Trophoblast cell (in vitro differentiated cells and primary cell): ENCODE measurements around the gene BCL11A.

ENCODE experiments used
- DNase-seq, 2 donors: peaks; one replicate each; pipeline ENCODE4 v3.0.0-alpha.2; 2016
- H2AFZ ChIP-seq: 2 replicates; pipeline ENCODE4 v1.6.1; 2013; ENCODE audit warnings: low read length, moderate library complexity, mild to moderate bottlenecking; ENCODE audit not compliant: insufficient read depth, poor library complexity
- H2AK5ac ChIP-seq: 2 replicates; pipeline ENCODE4 v1.6.1; 2013; ENCODE audit warnings: mild to moderate bottlenecking, low read length
- H2BK120ac ChIP-seq: 2 replicates; pipeline ENCODE4 v1.6.1; 2013; ENCODE audit warnings: low read length, mild to moderate bottlenecking, moderate library complexity; ENCODE audit not compliant: insufficient read depth, poor library complexity
- H2BK12ac ChIP-seq: 2 replicates; pipeline ENCODE4 v1.6.1; 2013; ENCODE audit warnings: mild to moderate bottlenecking, low read length, moderate library complexity
- H2BK5ac ChIP-seq: 2 replicates; pipeline ENCODE4 v1.6.1; 2013; ENCODE audit warnings: low read length, low read depth, moderate library complexity, mild to moderate bottlenecking; ENCODE audit not compliant: poor library complexity
- H3K14ac ChIP-seq: 2 replicates; pipeline ENCODE4 v1.6.1; 2013; ENCODE audit warnings: mild to moderate bottlenecking, low read length
- H3K18ac ChIP-seq: 2 replicates; pipeline ENCODE4 v1.6.1; 2013; ENCODE audit warnings: mild to moderate bottlenecking, low read length
- H3K23ac ChIP-seq: 2 replicates; pipeline ENCODE4 v1.6.1; 2013; ENCODE audit warnings: low read length
- H3K27ac ChIP-seq: 2 replicates; pipeline ENCODE4 v1.5.1; 2013; ENCODE audit warnings: low read depth, mild to moderate bottlenecking, inconsistent platforms, low read length, moderate library complexity
- H3K27me3 ChIP-seq: 2 replicates; pipeline ENCODE4 v1.6.1; 2013; ENCODE audit warnings: inconsistent platforms, mild to moderate bottlenecking, low read length, moderate library complexity; ENCODE audit not compliant: insufficient read depth
- H3K36me3 ChIP-seq, 2 experiments: 1 replicate in 1 of 2; 2 replicates in 1 of 2; pipeline ENCODE4 v1.6.1; 2013; ENCODE audit warnings: low read length in 2 of 2, mild to moderate bottlenecking in 2 of 2, moderate library complexity in 1 of 2; ENCODE audit not compliant: insufficient read depth in 2 of 2, control insufficient read depth in 1 of 2
- H3K4ac ChIP-seq: 2 replicates; pipeline ENCODE4 v1.6.1; 2013; ENCODE audit warnings: low read depth, mild to moderate bottlenecking, low read length, moderate library complexity
- H3K4me1 ChIP-seq, 2 experiments: 1 replicate in 1 of 2; 2 replicates in 1 of 2; pipeline ENCODE4 v1.6.1; 2013; ENCODE audit warnings: low read length in 2 of 2, mild to moderate bottlenecking in 2 of 2, moderate library complexity in 1 of 2; ENCODE audit not compliant: insufficient read depth in 2 of 2, control insufficient read depth in 1 of 2
- H3K4me2 ChIP-seq: 2 replicates; pipeline ENCODE4 v1.6.1; 2013; ENCODE audit warnings: inconsistent platforms, mild to moderate bottlenecking, low read length, moderate library complexity
- H3K4me3 ChIP-seq: 2 replicates; pipeline ENCODE4 v1.5.1; 2013; ENCODE audit warnings: mild to moderate bottlenecking, low read depth, low read length, inconsistent platforms
- H3K79me1 ChIP-seq: one replicate; pipeline ENCODE4 v1.6.1; 2013; ENCODE audit warnings: low read length
- H3K79me2 ChIP-seq: 2 replicates; pipeline ENCODE4 v1.6.1; 2013; ENCODE audit warnings: low read length, mild to moderate bottlenecking; ENCODE audit not compliant: control insufficient read depth, insufficient read depth, poor library complexity
- H3K9ac ChIP-seq: 2 replicates; pipeline ENCODE4 v1.6.1; 2013; ENCODE audit warnings: mild to moderate bottlenecking, low read length
- H3K9me3 ChIP-seq: 2 replicates; pipeline ENCODE4 v1.6.1; 2013; ENCODE audit warnings: low read depth, mild to moderate bottlenecking, control low read depth, inconsistent platforms, low read length; ENCODE audit not compliant: insufficient read depth
- H4K12ac ChIP-seq: 2 replicates; pipeline ENCODE4 v1.6.1; 2013; ENCODE audit warnings: low read depth, mild to moderate bottlenecking, low read length, moderate library complexity
- H4K8ac ChIP-seq: 2 replicates; pipeline ENCODE4 v1.6.1; 2013; ENCODE audit warnings: low read depth, mild to moderate bottlenecking, low read length, moderate library complexity
- H4K91ac ChIP-seq: one replicate; pipeline ENCODE4 v1.6.1; 2013; ENCODE audit warnings: low read depth, mild to moderate bottlenecking, low read length, moderate library complexity
- WGBS: extraction: QIAGEN DNeasy Blood & Tissue Kit; methylation state at CpG from one replicate; pipeline ENCODE4 v1.1.7; 2013; ENCODE audit warnings: missing lambda C conversion rate; ENCODE audit not compliant: insufficient read length, insufficient coverage; ENCODE audit errors: extremely low coverage; 5-methylcytosine and 5-hydroxymethylcytosine counted together

BCL11A gene

DNA sequence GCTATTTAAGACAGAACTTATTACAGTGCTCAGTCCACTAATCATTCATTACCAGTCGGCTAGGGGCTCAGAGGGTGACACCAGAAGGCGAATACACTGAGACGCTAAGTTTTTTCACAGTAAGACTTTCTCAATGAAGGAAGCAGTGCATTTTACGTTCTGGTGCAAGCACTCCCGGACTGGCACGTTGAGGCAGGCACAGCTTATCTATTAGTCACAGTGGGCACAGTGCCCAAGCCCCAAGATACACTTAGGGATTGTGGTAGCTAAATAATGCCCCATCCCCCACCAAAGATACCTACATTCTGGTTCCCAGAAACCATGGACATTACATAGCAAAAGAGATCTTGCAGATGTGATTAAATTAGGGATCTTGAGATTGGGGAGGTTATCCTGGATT lies 32.6 kb upstream of the BCL11A start:
- Histone ChIP-seq H3K79me2 (peaks cover 2% of the 10 kb centered on the region), H3K27me3 (no peaks in the 10 kb centered on the region), H4K12ac (no peak overlapping the region), H2AFZ (no peak overlapping the region), H3K9me3 (peaks cover 1% of the 10 kb centered on the region), H2BK5ac (no peak overlapping the region), H4K91ac (no peak overlapping the region), H3K27ac (no peak overlapping the region), H3K4me3 (no peak overlapping the region), H3K4ac (no peak overlapping the region), H3K36me3 (no peaks in the 10 kb centered on the region), H4K8ac (no peak overlapping the region), H3K14ac (no peak overlapping the region), H3K4me1 (peaks cover 3 to 4% of the 10 kb centered on the region in 2 experiments), H2BK12ac (no peak overlapping the region), H3K79me1 (peaks cover 3% of the 10 kb centered on the region), H3K4me2 (no peak overlapping the region), H3K18ac (no peak overlapping the region), H2BK120ac (no peak overlapping the region), H2AK5ac (no peak overlapping the region), H3K23ac (no peak overlapping the region), H3K9ac (no peak overlapping the region)
- DNase-seq: no peak
- WGBS: no CpG with 5 or more reads among the region's 6 CpGs

DNA sequence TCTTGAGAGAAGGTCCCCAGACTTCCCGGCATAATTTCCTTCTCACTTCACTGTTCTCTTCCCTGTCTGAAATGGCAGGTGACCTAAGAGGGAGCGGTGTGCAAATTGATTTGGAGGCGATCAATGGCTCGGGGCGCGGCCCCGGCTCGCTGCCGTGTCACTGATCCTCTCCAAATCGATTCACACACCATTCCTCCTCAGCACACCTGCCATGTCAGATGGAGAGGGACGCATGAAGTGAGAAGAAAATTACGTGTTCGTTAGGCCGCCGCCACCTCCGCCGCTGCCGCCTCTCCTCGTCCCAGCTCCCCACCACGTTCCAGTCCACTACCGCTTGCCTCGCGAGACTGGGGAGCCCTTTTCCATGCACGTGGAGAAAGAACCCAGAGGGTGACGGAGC lies 31.8 kb upstream of the BCL11A start:
- Histone ChIP-seq H3K27me3 (no peaks in the 10 kb centered on the region), H3K18ac (no peak overlapping the region), H3K23ac (no peak overlapping the region), H4K12ac (no peak overlapping the region), H4K8ac (no peak overlapping the region), H2BK120ac (no peak overlapping the region), H3K27ac (no peak overlapping the region), H3K9me3 (peaks cover 1% of the 10 kb centered on the region), H3K79me1 (peaks cover 3% of the 10 kb centered on the region), H2BK12ac (no peak overlapping the region), H3K79me2 (peaks cover 2% of the 10 kb centered on the region), H3K14ac (no peak overlapping the region), H3K4me2 (no peak overlapping the region), H2AK5ac (no peak overlapping the region), H3K36me3 (no peaks in the 10 kb centered on the region), H3K4me1 (peaks cover 3 to 4% of the 10 kb centered on the region in 2 experiments), H3K4ac (no peak overlapping the region), H2BK5ac (no peak overlapping the region), H3K9ac (no peak overlapping the region), H4K91ac (no peak overlapping the region), H2AFZ (no peak overlapping the region), H3K4me3 (no peak overlapping the region)
- WGBS: no CpG with 5 or more reads among the region's 25 CpGs
- no peak for DNase-seq

DNA sequence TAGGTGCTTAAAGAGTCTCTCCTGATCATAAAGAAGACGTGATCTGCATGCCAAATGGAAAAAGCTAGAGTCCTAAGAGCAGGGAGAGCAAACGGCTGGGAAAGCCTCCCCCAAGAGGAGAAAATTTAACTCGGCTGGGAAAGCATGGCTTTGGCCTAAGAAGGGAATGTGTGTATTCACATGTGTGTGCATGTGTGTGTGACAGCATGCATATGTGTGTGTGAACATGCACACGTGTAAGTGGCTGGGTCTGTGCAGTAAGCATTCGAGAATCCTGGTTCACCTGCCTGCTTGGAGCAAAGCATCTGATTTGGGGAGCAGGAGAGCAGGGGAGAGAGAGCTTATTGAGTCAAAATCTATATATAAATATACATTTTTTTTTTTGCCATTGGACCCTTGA lies 30.1 kb upstream of the BCL11A start:
- H3K79me1 ChIP-seq: peaks cover 3% of the 10 kb centered on the region
- H3K14ac ChIP-seq: no peak overlapping the region
- H3K27ac ChIP-seq: no peak overlapping the region
- H3K4me2 ChIP-seq: no peak overlapping the region
- no peak overlapping the region for H3K23ac ChIP-seq
- no peak overlapping the region for H3K9ac ChIP-seq
- H3K4me3 ChIP-seq: no peak overlapping the region
- WGBS: no CpG with 5 or more reads among the region's 5 CpGs
- H3K4ac ChIP-seq: no peak overlapping the region
- H3K18ac ChIP-seq: no peak overlapping the region
- peaks cover 3 to 4% of the 10 kb centered on the region in 2 experiments for H3K4me1 ChIP-seq
- H2BK5ac ChIP-seq: no peak overlapping the region
- no peaks in the 10 kb centered on the region for H3K36me3 ChIP-seq
- no peak for DNase-seq
- no peak overlapping the region for H4K8ac ChIP-seq
- no peak overlapping the region for H4K91ac ChIP-seq
- no peak overlapping the region for H2AFZ ChIP-seq
- H3K9me3 ChIP-seq: peaks cover 1% of the 10 kb centered on the region
- no peak overlapping the region for H2AK5ac ChIP-seq
- H2BK12ac ChIP-seq: no peak overlapping the region
- no peak overlapping the region for H2BK120ac ChIP-seq
- H3K27me3 ChIP-seq: no peaks in the 10 kb centered on the region
- no peak overlapping the region for H4K12ac ChIP-seq
- peaks cover 2% of the 10 kb centered on the region for H3K79me2 ChIP-seq

DNA sequence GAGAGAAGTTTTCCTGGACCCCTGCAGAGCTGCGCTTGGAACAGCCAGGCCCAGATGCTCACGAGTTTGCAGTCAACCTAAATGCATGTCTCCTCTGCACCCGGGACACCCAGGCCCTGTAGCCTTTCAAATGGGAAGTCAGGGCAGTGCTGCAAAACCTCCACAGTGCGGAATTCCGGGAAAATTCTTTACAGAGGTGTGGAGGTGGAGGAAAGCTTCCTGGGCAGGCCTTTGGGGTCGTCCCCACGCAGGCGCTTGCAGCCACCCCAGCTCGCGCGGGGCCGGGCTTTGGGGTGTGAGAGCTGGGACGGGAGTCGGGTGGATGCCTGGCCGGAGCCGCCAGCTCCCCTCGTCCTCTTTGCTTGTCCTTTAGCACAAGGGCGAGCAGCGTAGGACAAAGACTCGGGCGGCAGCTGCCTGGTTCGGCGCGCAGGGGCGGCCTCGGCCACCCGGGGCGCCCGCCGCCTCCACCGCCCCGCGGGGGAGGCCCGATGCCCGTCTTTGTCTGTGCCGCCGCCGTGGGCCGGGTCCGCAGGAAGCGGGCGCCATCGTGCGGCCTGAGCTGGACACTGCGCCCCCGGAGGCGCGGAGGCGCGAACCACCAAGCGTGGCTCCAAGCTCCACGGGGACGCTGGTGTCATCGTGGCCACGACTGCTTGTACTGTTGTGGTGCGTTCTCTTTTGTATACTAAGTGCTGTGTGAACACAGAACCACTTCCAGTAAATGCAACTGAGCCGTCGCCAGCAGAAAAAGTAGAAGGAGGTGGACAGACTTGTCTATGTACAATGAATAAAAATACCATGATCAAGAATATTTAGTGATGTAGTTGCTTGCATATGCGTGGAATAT lies 28.2 kb upstream of the BCL11A start:
- H2AFZ ChIP-seq: peak overlapping the region; percentile 87
- DNase-seq: peak; percentile 42 to 80
- H3K4me1 ChIP-seq: peaks cover 3 to 4% of the 10 kb centered on the region in 2 experiments
- H3K79me2 ChIP-seq: peaks cover 2% of the 10 kb centered on the region
- H2BK120ac ChIP-seq: peak overlapping the region; percentile 79
- no peaks in the 10 kb centered on the region for H3K27me3 ChIP-seq
- peak overlapping the region; percentile 82 for H4K8ac ChIP-seq
- H3K36me3 ChIP-seq: no peaks in the 10 kb centered on the region
- H2BK5ac ChIP-seq: peak overlapping the region; percentile 32
- H4K91ac ChIP-seq: peak overlapping the region; percentile 73
- H3K9me3 ChIP-seq: peaks cover 1% of the 10 kb centered on the region
- peak overlapping the region; percentile 11 for H3K9ac ChIP-seq
- H3K18ac ChIP-seq: peak overlapping the region; percentile 38
- H3K79me1 ChIP-seq: peaks cover 3% of the 10 kb centered on the region
- H3K4me2 ChIP-seq: peak overlapping the region; percentile 67
- H3K27ac ChIP-seq: no peak overlapping the region
- WGBS: no CpG with 5 or more reads among the region's 59 CpGs
- no peak overlapping the region for H2AK5ac ChIP-seq
- H2BK12ac ChIP-seq: peak overlapping the region; percentile 42
- H3K14ac ChIP-seq: peak overlapping the region; percentile 69
- peak overlapping the region; percentile 88 for H4K12ac ChIP-seq
- no peak overlapping the region for H3K23ac ChIP-seq
- peak overlapping the region; percentile 34 for H3K4me3 ChIP-seq
- no peak overlapping the region for H3K4ac ChIP-seq
